Adipose tissue (tissue), 3 donors: ENCODE results near the gene LDLRAD2. TPM values are rescaled to one million over a fixed set of nuclear protein-coding genes. Genes with fewer than 3 reads are reported as not detected.

Experiments used
- H3K27ac ChIP-seq: one replicate; pipeline ENCODE4 v1.5.1; 2013; ENCODE audit warnings: low read depth, low read length
- WGBS, 3 donors: extraction: QIAGEN DNeasy Blood & Tissue Kit; methylation state at CpG; one replicate each; pipeline ENCODE4 v1.1.7; 2013; 5-methylcytosine and 5-hydroxymethylcytosine counted together
- polyA plus RNA-seq, 3 donors: library from polyadenylated mRNA; stranded (reverse); fragments of 200-250 nt; gene quantifications; one replicate each; pipeline ENCODE4 v1.2.3, GENCODE V29; 2013
- donor health status: healthy with polysubstance abuse.
- donor health status: Bipolar disorder and iron deficiency.
- donor health status: healthy.

Gene LDLRAD2
- polyA plus RNA-seq, 3 donors: 0.63 to 6.7 (median 2.9) TPM

- no peak overlapping the region for H3K27ac ChIP-seq
- 96 to 100% (median 97%) methylated on average over 4 of the region's 4 CpGs for WGBS, 3 donors
Measured at GRCh38 chr1:21836010-21836409, 23.9 kb downstream of the LDLRAD2 start.

- WGBS, 3 donors: 94 to 99% (median 98%) methylated on average over 12 to 13 of the region's 13 CpGs
- H3K27ac ChIP-seq: no peak overlapping the region
Measured at GRCh38 chr1:21836729-21837128, 24.7 kb downstream of the LDLRAD2 start.

- no peak overlapping the region for H3K27ac ChIP-seq
- WGBS, 3 donors: 94 to 95% (median 95%) methylated on average over 9 to 10 of the region's 10 CpGs
Measured at GRCh38 chr1:21837476-21837875, 25.4 kb downstream of the LDLRAD2 start.

GRCh38 chr1:21838359-21839157, 26.5 kb downstream of the LDLRAD2 start:
- 87 to 92% (median 89%) methylated on average over 23 of the region's 23 CpGs for WGBS, 3 donors
- H3K27ac ChIP-seq: no peak overlapping the region

- no peak overlapping the region for H3K27ac ChIP-seq
- WGBS, 3 donors: 90 to 96% (median 91%) methylated on average over 19 of the region's 19 CpGs
Measured at GRCh38 chr1:21839337-21840037, 27.4 kb downstream of the LDLRAD2 start.

- no peak overlapping the region for H3K27ac ChIP-seq
- WGBS, 3 donors: 90 to 96% (median 91%) methylated on average over 13 of the region's 13 CpGs
Measured at GRCh38 chr1:21840981-21841380, 28.9 kb downstream of the LDLRAD2 start.

GRCh38 chr1:21841852-21842466, 29.9 kb downstream of the LDLRAD2 start:
- no peak overlapping the region for H3K27ac ChIP-seq
- 88 to 94% (median 94%) methylated on average over 21 of the region's 21 CpGs for WGBS, 3 donors

- 81 to 94% (median 92%) methylated on average over 15 of the region's 15 CpGs for WGBS, 3 donors
- no peak overlapping the region for H3K27ac ChIP-seq
Measured at GRCh38 chr1:21842606-21843162, 30.6 kb downstream of the LDLRAD2 start.

GRCh38 chr1:21843208-21843607, 31.1 kb downstream of the LDLRAD2 start:
- no peak overlapping the region for H3K27ac ChIP-seq
- 92 to 96% (median 95%) methylated on average over 13 of the region's 13 CpGs for whole genome bisulfite sequencing, 3 donors

- H3K27ac ChIP-seq: no peak overlapping the region
- 86 to 94% (median 89%) methylated on average over 11 of the region's 11 CpGs for WGBS, 3 donors
Measured at GRCh38 chr1:21843996-21844395, 31.9 kb downstream of the LDLRAD2 start.

- no peak overlapping the region for H3K27ac ChIP-seq
- WGBS, 3 donors: 90 to 94% (median 92%) methylated on average over 33 of the region's 33 CpGs
Measured at GRCh38 chr1:21845646-21846641, 33.9 kb downstream of the LDLRAD2 start.

GRCh38 chr1:21847223-21848205, 35.4 kb downstream of the LDLRAD2 start:
- no peak overlapping the region for H3K27ac ChIP-seq
- 91 to 94% (median 91%) methylated on average over 45 to 47 of the region's 47 CpGs for WGBS, 3 donors

GRCh38 chr1:21848524-21849174, 36.6 kb downstream of the LDLRAD2 start:
- H3K27ac ChIP-seq: no peak overlapping the region
- 93 to 95% (median 95%) methylated on average over 17 of the region's 17 CpGs for WGBS, 3 donors

GRCh38 chr1:21849909-21850576, 38.0 kb downstream of the LDLRAD2 start:
- H3K27ac ChIP-seq: no peak overlapping the region
- WGBS, 3 donors: 93 to 95% (median 94%) methylated on average over 30 of the region's 30 CpGs

- 93 to 97% (median 93%) methylated on average over 31 to 33 of the region's 33 CpGs for WGBS, 3 donors
- H3K27ac ChIP-seq: no peak overlapping the region
Measured at GRCh38 chr1:21851430-21852250, 39.6 kb downstream of the LDLRAD2 start.
